ENCODE data around the gene TGM4. TPM values are rescaled to one million over a fixed set of nuclear protein-coding genes. Genes with fewer than 3 reads are reported as not detected.

The TGM4 gene
- total RNA-seq, 4 donors from 2014 or later, result 0.30 to 0.56 TPM; not detected in 2

- no peak overlapping the region for H3K4me3 ChIP-seq
- WGBS, result 62% methylated on average over 3 of the region's 3 CpGs
- peaks cover 10% of the 10 kb centered on the region for H3K4me1 ChIP-seq
- peak in 1 of 2 donors; percentile 28 for DNase-seq (ENCODE audit: low spot score in 2 of 2)
- H3K27me3 ChIP-seq, result no peaks in the 10 kb centered on the region
- TF ChIP-seq POLR2A (IDR thresholded peaks at IDR 0.05), result no peak
- no peak for TF ChIP-seq POLR2AphosphoS5 (IDR thresholded peaks at IDR 0.05)
- TF ChIP-seq, protein P1, sequence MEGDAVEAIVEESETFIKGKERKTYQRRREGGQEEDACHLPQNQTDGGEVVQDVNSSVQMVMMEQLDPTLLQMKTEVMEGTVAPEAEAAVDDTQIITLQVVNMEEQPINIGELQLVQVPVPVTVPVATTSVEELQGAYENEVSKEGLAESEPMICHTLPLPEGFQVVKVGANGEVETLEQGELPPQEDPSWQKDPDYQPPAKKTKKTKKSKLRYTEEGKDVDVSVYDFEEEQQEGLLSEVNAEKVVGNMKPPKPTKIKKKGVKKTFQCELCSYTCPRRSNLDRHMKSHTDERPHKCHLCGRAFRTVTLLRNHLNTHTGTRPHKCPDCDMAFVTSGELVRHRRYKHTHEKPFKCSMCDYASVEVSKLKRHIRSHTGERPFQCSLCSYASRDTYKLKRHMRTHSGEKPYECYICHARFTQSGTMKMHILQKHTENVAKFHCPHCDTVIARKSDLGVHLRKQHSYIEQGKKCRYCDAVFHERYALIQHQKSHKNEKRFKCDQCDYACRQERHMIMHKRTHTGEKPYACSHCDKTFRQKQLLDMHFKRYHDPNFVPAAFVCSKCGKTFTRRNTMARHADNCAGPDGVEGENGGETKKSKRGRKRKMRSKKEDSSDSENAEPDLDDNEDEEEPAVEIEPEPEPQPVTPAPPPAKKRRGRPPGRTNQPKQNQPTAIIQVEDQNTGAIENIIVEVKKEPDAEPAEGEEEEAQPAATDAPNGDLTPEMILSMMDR (IDR thresholded peaks at IDR 0.05), result no peak
- no peak for TF ChIP-seq EP300 (IDR thresholded peaks at IDR 0.05)
- no peak overlapping the region for H3K27ac ChIP-seq
- H3K9me3 ChIP-seq, result no peaks in the 10 kb centered on the region
- H3K36me3 ChIP-seq, result no peaks in the 10 kb centered on the region
Measured at GRCh38 chr3:44890258-44890657, 15.8 kb downstream of the TGM4 start.

DNA sequence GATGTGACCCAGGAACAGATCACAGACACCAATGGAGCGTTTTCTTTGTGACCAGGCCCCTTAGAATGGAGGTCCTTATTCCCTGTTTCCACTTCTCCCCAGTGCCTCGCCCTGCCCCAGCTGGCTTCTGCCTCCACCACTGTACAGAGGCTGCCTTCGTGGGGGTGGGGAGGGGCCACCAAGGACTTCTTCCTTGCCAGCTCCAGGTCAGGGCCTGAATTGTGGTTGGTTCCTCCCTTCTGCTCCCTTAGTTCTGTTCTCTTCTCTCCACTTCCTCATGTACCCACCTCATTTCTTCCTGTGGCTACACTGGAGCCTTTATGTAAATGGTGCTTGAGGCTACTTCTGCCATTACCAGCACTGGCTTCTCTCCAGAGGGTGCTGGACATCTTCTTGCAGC, 16.4 kb downstream of the TGM4 start:
- 62% methylated on average over 2 of the region's 3 CpGs for WGBS
- DNase-seq (ENCODE audit: low spot score in 2 of 2), result peak in 1 of 2 donors; percentile 65
- TF ChIP-seq POLR2A (IDR thresholded peaks at IDR 0.05), result no peak
- no peak for TF ChIP-seq POLR2AphosphoS5 (IDR thresholded peaks at IDR 0.05)
- TF ChIP-seq, protein P1 (IDR thresholded peaks at IDR 0.05), result no peak
- TF ChIP-seq EP300 (IDR thresholded peaks at IDR 0.05), result no peak

DNA sequence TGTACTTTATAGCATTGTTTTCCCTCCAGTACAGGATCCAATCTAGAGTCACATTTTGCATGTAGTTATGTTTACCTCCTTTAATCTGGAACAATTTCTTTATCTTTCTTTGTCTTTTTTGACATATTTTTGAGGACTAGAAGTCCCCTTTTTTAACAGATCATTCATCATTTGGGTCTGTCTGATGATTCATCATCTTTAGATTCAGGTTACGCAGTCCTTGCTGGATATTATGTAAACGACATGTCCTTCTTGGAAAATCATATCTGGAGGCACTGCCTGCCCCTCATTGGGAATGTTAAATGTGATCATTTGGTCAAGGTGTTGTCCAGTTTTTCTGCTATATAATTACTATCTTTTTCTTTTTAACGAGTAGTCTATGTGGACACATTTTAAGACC, 18.3 kb downstream of the TGM4 start:
- no peak for TF ChIP-seq POLR2AphosphoS5 (IDR thresholded peaks at IDR 0.05)
- no peak for TF ChIP-seq EP300 (IDR thresholded peaks at IDR 0.05)
- no peak for TF ChIP-seq POLR2A (IDR thresholded peaks at IDR 0.05)
- TF ChIP-seq, protein P1 (IDR thresholded peaks at IDR 0.05), result no peak

More for the DNA sequence above, 16.4 kb downstream of the TGM4 start:
- Histone ChIP-seq H3K4me1 (peaks cover 7% of the 10 kb centered on the region), H3K36me3 (no peaks in the 10 kb centered on the region), H3K27ac (no peak overlapping the region), H3K9me3 (no peaks in the 10 kb centered on the region), H3K4me3 (no peak overlapping the region), H3K27me3 (no peaks in the 10 kb centered on the region)

DNA sequence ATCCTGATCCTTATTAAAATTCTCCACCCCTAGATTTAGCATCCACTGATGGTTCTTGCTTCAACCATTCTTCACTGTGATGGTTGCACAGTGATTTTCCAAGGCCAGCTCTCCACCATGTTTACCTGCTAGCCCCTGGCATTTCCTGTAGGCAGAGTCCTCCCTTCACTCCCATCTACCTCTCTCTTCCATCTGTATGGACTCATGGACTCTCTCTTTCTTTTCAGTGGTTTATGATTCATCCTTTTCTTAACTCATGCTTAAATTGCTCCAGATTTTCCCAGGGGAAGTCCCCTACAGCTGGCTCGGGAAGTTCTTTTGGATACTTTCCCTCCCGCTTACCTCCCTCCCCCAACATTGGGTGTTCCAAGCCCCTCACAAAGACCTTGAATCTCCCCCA, 18.7 kb downstream of the TGM4 start:
- 27% methylated on average over 2 of the region's 2 CpGs for WGBS

More for the DNA sequence above, 18.3 kb downstream of the TGM4 start:
- H3K36me3 ChIP-seq, result no peaks in the 10 kb centered on the region
- no peak overlapping the region for H3K27ac ChIP-seq
- 67% methylated on average over 3 of the region's 3 CpGs for WGBS
- no peaks in the 10 kb centered on the region for H3K27me3 ChIP-seq
- no peaks in the 10 kb centered on the region for H3K4me1 ChIP-seq
- no peak overlapping the region for H3K4me3 ChIP-seq
- DNase-seq (ENCODE audit: low spot score in 2 of 2), result no peak
- H3K9me3 ChIP-seq, result no peaks in the 10 kb centered on the region

GRCh38 chr3:44894485-44894884, 20.1 kb downstream of the TGM4 start:
- WGBS, result 68% methylated on average over 5 of the region's 5 CpGs
- H3K27me3 ChIP-seq, result peaks cover 6% of the 10 kb centered on the region

More for the DNA sequence above, 18.7 kb downstream of the TGM4 start:
- Histone ChIP-seq H3K27me3 (no peaks in the 10 kb centered on the region), H3K36me3 (no peaks in the 10 kb centered on the region), H3K9me3 (no peaks in the 10 kb centered on the region), H3K4me3 (no peak overlapping the region), H3K27ac (no peak overlapping the region), H3K4me1 (no peaks in the 10 kb centered on the region)
- no peak for DNase-seq (ENCODE audit: low spot score in 2 of 2)
- TF ChIP-seq EP300 (IDR thresholded peaks at IDR 0.05) (no peak), POLR2AphosphoS5 (IDR thresholded peaks at IDR 0.05) (no peak), POLR2A (IDR thresholded peaks at IDR 0.05) (no peak)
- TF ChIP-seq, protein P1 (IDR thresholded peaks at IDR 0.05), result no peak

More at GRCh38 chr3:44894485-44894884, 20.1 kb downstream of the TGM4 start:
- H3K36me3 ChIP-seq, result no peaks in the 10 kb centered on the region
- TF ChIP-seq POLR2A (IDR thresholded peaks at IDR 0.05) (no peak), EP300 (IDR thresholded peaks at IDR 0.05) (no peak), POLR2AphosphoS5 (IDR thresholded peaks at IDR 0.05) (no peak)
- TF ChIP-seq, protein P1 (IDR thresholded peaks at IDR 0.05), result no peak
- no peak overlapping the region for H3K27ac ChIP-seq
- no peaks in the 10 kb centered on the region for H3K9me3 ChIP-seq
- H3K4me1 ChIP-seq, result peaks cover 5% of the 10 kb centered on the region
- DNase-seq (ENCODE audit: low spot score in 2 of 2), result no peak
- no peak overlapping the region for H3K4me3 ChIP-seq

Data from suprapubic skin (tissue), 4 donors.